ENCODE measurements around the gene ZNF205. TPM values are rescaled to one million over a fixed set of nuclear protein-coding genes. Genes with fewer than 3 reads are reported as not detected.

The ZNF205 gene
- total RNA-seq, 1 donor from 2014 or later, result 5.6 TPM

Other genes with a start within 250 kb of the ZNF205 start
- 19.5 TPM for gene FLYWCH2, start 229.4 kb upstream of the ZNF205 start, total RNA-seq
- gene FLYWCH1, start 200.7 kb upstream of the ZNF205 start, total RNA-seq, result 16.4 TPM
- gene KREMEN2, start 148.3 kb upstream of the ZNF205 start, total RNA-seq, result 1.3 TPM
- 11.1 TPM for gene PAQR4, start 143.2 kb upstream of the ZNF205 start, total RNA-seq
- gene PKMYT1, start 132.1 kb upstream of the ZNF205 start, total RNA-seq, result 16.9 TPM
- gene CLDN9, start 99.7 kb upstream of the ZNF205 start, total RNA-seq, result not detected
- gene CLDN6, start 94.4 kb upstream of the ZNF205 start, total RNA-seq, result not detected
- 11.7 TPM for gene TNFRSF12A, start 92.2 kb upstream of the ZNF205 start, total RNA-seq
- gene HCFC1R1, start 88.6 kb upstream of the ZNF205 start, total RNA-seq, result 26.6 TPM
- gene THOC6, start 88.6 kb upstream of the ZNF205 start, total RNA-seq, result 21.3 TPM
- 62.0 TPM for gene BICDL2, start 75.6 kb upstream of the ZNF205 start, total RNA-seq
- gene MMP25, start 66.0 kb upstream of the ZNF205 start, total RNA-seq, result 0.80 TPM
- gene IL32, start 46.9 kb upstream of the ZNF205 start, total RNA-seq, result 3.7 TPM
- not detected for gene ZSCAN10, start 13.3 kb upstream of the ZNF205 start, total RNA-seq
- 9.7 TPM for gene ZNF213, start 22.4 kb downstream of the ZNF205 start, total RNA-seq
- not detected for gene OR1F1, start 75.6 kb downstream of the ZNF205 start, total RNA-seq
- gene ZNF200, start 122.6 kb downstream of the ZNF205 start, total RNA-seq, result 4.1 TPM
- 0.52 TPM for gene MEFV, start 144.0 kb downstream of the ZNF205 start, total RNA-seq
- 9.3 TPM for gene ZNF263, start 170.9 kb downstream of the ZNF205 start, total RNA-seq
- 1.1 TPM for gene TIGD7, start 192.8 kb downstream of the ZNF205 start, total RNA-seq
- gene ZNF75A, start 192.9 kb downstream of the ZNF205 start, total RNA-seq, result 10.4 TPM
- gene OR2C1, start 243.3 kb downstream of the ZNF205 start, total RNA-seq, result not detected